Measurements from ENCODE around the gene COPG1.

GRCh38 chr3:129277829-129278271 is 28.4 kb downstream of the COPG1 start:
- TF ChIP-seq CTCF (IDR thresholded peaks at IDR 0.05) (no peak), POLR2A (IDR thresholded peaks at IDR 0.05) (no peak), POLR2AphosphoS5 (IDR thresholded peaks at IDR 0.05) (no peak), EP300 (IDR thresholded peaks at IDR 0.05) (no peak)

Data from sigmoid colon (tissue), 4 donors.